Activated B cell treated with CpG ODN at 0.5 μM for 24 hours (primary cell): ENCODE data around the gene COL5A1. TPM values are rescaled to one million over a fixed set of nuclear protein-coding genes. Genes with fewer than 3 reads are reported as not detected.
"Not testable (repeated sequence)": the region's sequence is repeated elsewhere in the genome, so short reads cannot be mapped to it uniquely, and the experiment has no call there.

ENCODE experiments used
- ATAC-seq: fragments of 200-7000 bp; cut with Tn5 transposase; one replicate; pipeline ENCODE4 v1.10.0; 2021; ENCODE audit warnings: low read depth, mild to moderate bottlenecking, moderate library complexity
- CTCF ChIA-PET: fragments of 350-600 bp; sonication (Branson Sonifier 250); formaldehyde crosslinking; loops from one replicate; lab custom pipeline; 2021; ENCODE audit warnings: antibody characterized with exemption; lab: Charles Lee
- POLR2A ChIA-PET: fragments of 350-600 bp; sonication (Branson Sonifier 250); formaldehyde crosslinking; loops from one replicate; lab custom pipeline; 2021; ENCODE audit warnings: antibody characterized with exemption; lab: Charles Lee
- DNase-seq: peaks from one replicate; pipeline ENCODE4 v3.0.0; 2022
- H3K27ac Mint-ChIP-seq: one replicate; pipeline ENCODE4 v1.8.0; 2020; ENCODE audit warnings: mixed read lengths
- H3K27me3 Mint-ChIP-seq: one replicate; pipeline ENCODE4 v1.8.0; 2021; ENCODE audit warnings: mixed read lengths
- H3K36me3 Mint-ChIP-seq: one replicate; pipeline ENCODE4 v1.8.0; 2021; ENCODE audit warnings: low read depth, mixed read lengths
- H3K4me1 Mint-ChIP-seq: one replicate; pipeline ENCODE4 v1.8.0; 2021; ENCODE audit warnings: mixed read lengths
- H3K4me3 Mint-ChIP-seq: one replicate; pipeline ENCODE4 v1.8.0; 2020; ENCODE audit warnings: mild to moderate bottlenecking, mixed read lengths
- H3K9me3 Mint-ChIP-seq: one replicate; pipeline ENCODE4 v1.8.0; 2020; ENCODE audit warnings: mixed read lengths
- CTCF ChIP-seq: fragments of 200-600 bp; IDR thresholded peaks from one replicate; pipeline ENCODE4 v1.8.0; 2022; ENCODE audit warnings: antibody characterized with exemption, mild to moderate bottlenecking
- intact Hi-C: fragments of 100-400 bp; cut with micrococcal nuclease; formaldehyde crosslinking; loops from one replicate; pipeline ENCODE4 v1.15.1; 2024
- total RNA-seq: library from RNA; stranded (reverse); gene quantifications from 2 replicates; pipeline ENCODE4 v1.2.3, GENCODE V29; 2022

Gene COL5A1
- total RNA-seq, 1 donor from 2014 or later: 0.02 TPM

- H3K36me3 Mint-ChIP-seq: no peaks in the 10 kb centered on the region
- POLR2A ChIA-PET: no interaction called here
- DNase-seq (no peak), ATAC-seq (no peak)
- no peak overlapping the region for H3K27ac Mint-ChIP-seq
- peaks cover 26% of the 10 kb centered on the region for H3K27me3 Mint-ChIP-seq
- no peak for TF ChIP-seq CTCF
- CTCF ChIA-PET: no interaction called here
- H3K9me3 Mint-ChIP-seq: no peaks in the 10 kb centered on the region
- intact Hi-C loops: no loop called here
- no peak overlapping the region for H3K4me3 Mint-ChIP-seq
- no peaks in the 10 kb centered on the region for H3K4me1 Mint-ChIP-seq
These were observed 384 bp downstream of the COL5A1 start for GRCh38 chr9:134641990-134642384.

- ChIA-PET POLR2A (no interaction called here), CTCF (no interaction called here)
- DNase-seq (no peak), ATAC-seq (no peak)
- TF ChIP-seq CTCF: no peak
- Mint-ChIP-seq H3K9me3 (no peaks in the 10 kb centered on the region), H3K27ac (no peak overlapping the region), H3K4me3 (peak overlapping the region; percentile 41), H3K27me3 (peaks cover 26% of the 10 kb centered on the region), H3K36me3 (no peaks in the 10 kb centered on the region), H3K4me1 (no peaks in the 10 kb centered on the region)
- intact Hi-C loops: no loop called here
These were observed 980 bp downstream of the COL5A1 start for GRCh38 chr9:134642385-134643181.

- Mint-ChIP-seq H3K36me3 (no peaks in the 10 kb centered on the region), H3K9me3 (no peaks in the 10 kb centered on the region), H3K4me3 (no peak overlapping the region), H3K27ac (no peak overlapping the region), H3K27me3 (peaks cover 26% of the 10 kb centered on the region), H3K4me1 (no peaks in the 10 kb centered on the region)
- intact Hi-C loops: no loop called here
- POLR2A ChIA-PET: no interaction called here
- DNase-seq (no peak), ATAC-seq (no peak)
- CTCF ChIA-PET: no interaction called here
- TF ChIP-seq CTCF: no peak
These were observed 1.6 kb downstream of the COL5A1 start for GRCh38 chr9:134643222-134643671.

GRCh38 chr9:134644401-134644724 lies 2.8 kb downstream of the COL5A1 start:
- H3K27ac Mint-ChIP-seq, ATAC-seq, DNase-seq, H3K9me3 Mint-ChIP-seq, H3K4me3 Mint-ChIP-seq, POLR2A ChIA-PET, H3K36me3 Mint-ChIP-seq, H3K4me1 Mint-ChIP-seq, intact Hi-C loops, CTCF ChIA-PET: not testable (repeated sequence)
- peaks cover 19% of the 10 kb centered on the region for H3K27me3 Mint-ChIP-seq

GRCh38 chr9:134644725-134645606 lies 3.4 kb downstream of the COL5A1 start:
- H3K27ac Mint-ChIP-seq: no peak overlapping the region

More at GRCh38 chr9:134644725-134645606, 3.4 kb downstream of the COL5A1 start:
- no peak overlapping the region for H3K4me3 Mint-ChIP-seq
- H3K4me1 Mint-ChIP-seq: no peaks in the 10 kb centered on the region
- H3K36me3 Mint-ChIP-seq: no peaks in the 10 kb centered on the region
- H3K9me3 Mint-ChIP-seq: no peaks in the 10 kb centered on the region
- ATAC-seq (no peak), DNase-seq (no peak)
- intact Hi-C loops: no loop called here
- H3K27me3 Mint-ChIP-seq: peaks cover 16% of the 10 kb centered on the region
- ChIA-PET POLR2A (no interaction called here), CTCF (no interaction called here)
- no peak for TF ChIP-seq CTCF
